ENCODE data around the gene IL18BP. TPM values are rescaled to one million over a fixed set of nuclear protein-coding genes. Genes with fewer than 3 reads are reported as not detected.

The IL18BP gene
- total RNA-seq, 1 donor from 2014 or later: 15.7 TPM

DNA sequence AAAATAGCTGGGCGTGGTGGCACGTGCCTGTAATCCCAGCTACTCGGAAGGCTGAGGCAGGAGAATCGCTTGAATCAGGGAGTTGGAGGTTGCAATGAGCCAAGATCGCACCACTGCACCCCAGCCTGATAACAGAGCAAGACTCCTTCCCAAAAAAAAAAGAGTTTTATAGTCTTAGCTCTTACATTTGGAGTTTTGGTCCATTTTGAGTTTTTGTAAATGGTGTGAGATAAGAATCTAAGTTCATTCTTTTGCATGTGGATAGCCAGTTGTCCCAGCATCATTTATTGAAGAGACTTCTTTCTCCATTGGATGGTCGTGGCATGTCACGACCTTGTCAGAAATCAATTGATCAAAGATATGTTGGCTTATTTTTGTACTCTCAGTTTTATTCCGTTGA is 35.2 kb upstream of the IL18BP start:
- H3K27ac Mint-ChIP-seq: no peak overlapping the region
- H3K4me3 Mint-ChIP-seq: no peak overlapping the region
- no peaks in the 10 kb centered on the region for H3K9me3 Mint-ChIP-seq
- no peak for DNase-seq (ENCODE audit: extremely low spot score, unreplicated experiment)
- no peak for TF ChIP-seq CTCF (conservative IDR thresholded peaks at IDR 0.05)
- H3K36me3 Mint-ChIP-seq: peaks cover 23% of the 10 kb centered on the region
- H3K4me1 Mint-ChIP-seq (ENCODE audit: unreplicated experiment): no peaks in the 10 kb centered on the region
- H3K27me3 Mint-ChIP-seq: no peaks in the 10 kb centered on the region

- peaks cover 23% of the 10 kb centered on the region for H3K36me3 Mint-ChIP-seq
- no peak overlapping the region for H3K27ac Mint-ChIP-seq
- no peaks in the 10 kb centered on the region for H3K27me3 Mint-ChIP-seq
- TF ChIP-seq CTCF (conservative IDR thresholded peaks at IDR 0.05): no peak
- DNase-seq (ENCODE audit: extremely low spot score, unreplicated experiment): no peak
- no peaks in the 10 kb centered on the region for H3K4me1 Mint-ChIP-seq (ENCODE audit: unreplicated experiment)
- H3K4me3 Mint-ChIP-seq: no peak overlapping the region
- no peaks in the 10 kb centered on the region for H3K9me3 Mint-ChIP-seq
Measured at GRCh38 chr11:71964641-71965040, 34.1 kb upstream of the IL18BP start.

DNA sequence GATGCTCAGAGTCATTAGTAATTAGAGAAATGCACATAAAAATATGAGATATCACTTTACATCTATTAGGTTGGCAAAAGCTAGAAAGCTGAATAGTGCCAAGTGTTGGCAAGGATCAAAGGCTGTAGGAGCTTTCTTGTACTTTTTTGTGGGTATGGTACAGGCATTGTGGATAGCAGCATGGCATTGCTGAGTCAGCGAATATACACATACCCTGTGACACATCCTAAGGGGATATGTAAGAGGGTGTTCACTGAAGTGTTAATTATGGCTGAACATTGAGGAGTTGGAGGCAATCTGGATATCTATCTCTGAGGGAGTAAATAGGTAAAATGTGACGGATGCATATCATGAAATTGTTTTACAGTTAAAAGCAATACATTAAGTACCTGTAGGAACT is 27.0 kb upstream of the IL18BP start:
- H3K4me3 Mint-ChIP-seq: no peak overlapping the region
- H3K36me3 Mint-ChIP-seq: peaks cover 21% of the 10 kb centered on the region
- no peaks in the 10 kb centered on the region for H3K9me3 Mint-ChIP-seq
- no peaks in the 10 kb centered on the region for H3K4me1 Mint-ChIP-seq (ENCODE audit: unreplicated experiment)
- no peak for DNase-seq (ENCODE audit: extremely low spot score, unreplicated experiment)
- no peak overlapping the region for H3K27ac Mint-ChIP-seq
- no peaks in the 10 kb centered on the region for H3K27me3 Mint-ChIP-seq
- no peak for TF ChIP-seq CTCF (conservative IDR thresholded peaks at IDR 0.05)

DNA sequence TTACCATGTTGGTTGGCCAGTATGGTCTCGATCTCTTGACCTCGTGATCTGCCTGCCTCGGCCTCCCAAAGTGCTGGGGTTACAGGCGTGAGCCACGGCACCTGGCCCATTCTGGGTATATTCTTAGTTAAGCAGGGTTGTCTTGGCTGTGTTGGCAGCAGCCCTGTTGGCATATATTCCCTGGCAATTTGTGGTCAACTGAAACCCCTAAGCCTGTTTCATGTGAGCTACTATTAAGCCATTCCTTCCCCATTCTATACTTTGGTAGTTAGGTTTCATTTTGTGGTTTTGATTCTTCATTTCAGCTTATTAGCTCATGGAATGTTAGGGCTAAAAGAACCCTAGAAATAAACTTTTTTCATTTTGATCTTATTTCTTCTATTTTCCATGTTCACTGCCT is 22.2 kb upstream of the IL18BP start:
- no peak overlapping the region for H3K4me3 Mint-ChIP-seq
- no peaks in the 10 kb centered on the region for H3K27me3 Mint-ChIP-seq
- H3K9me3 Mint-ChIP-seq: no peaks in the 10 kb centered on the region
- no peaks in the 10 kb centered on the region for H3K4me1 Mint-ChIP-seq (ENCODE audit: unreplicated experiment)
- no peak for TF ChIP-seq CTCF (conservative IDR thresholded peaks at IDR 0.05)
- H3K27ac Mint-ChIP-seq: no peak overlapping the region
- no peak for DNase-seq (ENCODE audit: extremely low spot score, unreplicated experiment)
- peaks cover 6% of the 10 kb centered on the region for H3K36me3 Mint-ChIP-seq

GRCh38 chr11:71977090-71977489 is 21.6 kb upstream of the IL18BP start:
- Mint-ChIP-seq H3K27ac (no peak overlapping the region), H3K9me3 (no peaks in the 10 kb centered on the region), H3K4me3 (no peak overlapping the region), H3K36me3 (peaks cover 1% of the 10 kb centered on the region), H3K4me1 (ENCODE audit: unreplicated experiment) (no peaks in the 10 kb centered on the region), H3K27me3 (no peaks in the 10 kb centered on the region)
- TF ChIP-seq CTCF (conservative IDR thresholded peaks at IDR 0.05): no peak
- no peak for DNase-seq (ENCODE audit: extremely low spot score, unreplicated experiment)
